Measurements from ENCODE around the gene ST3GAL4.
"Not testable (repeated sequence)": the region's sequence is repeated elsewhere in the genome, so short reads cannot be mapped to it uniquely, and the experiment has no call there.

DNA sequence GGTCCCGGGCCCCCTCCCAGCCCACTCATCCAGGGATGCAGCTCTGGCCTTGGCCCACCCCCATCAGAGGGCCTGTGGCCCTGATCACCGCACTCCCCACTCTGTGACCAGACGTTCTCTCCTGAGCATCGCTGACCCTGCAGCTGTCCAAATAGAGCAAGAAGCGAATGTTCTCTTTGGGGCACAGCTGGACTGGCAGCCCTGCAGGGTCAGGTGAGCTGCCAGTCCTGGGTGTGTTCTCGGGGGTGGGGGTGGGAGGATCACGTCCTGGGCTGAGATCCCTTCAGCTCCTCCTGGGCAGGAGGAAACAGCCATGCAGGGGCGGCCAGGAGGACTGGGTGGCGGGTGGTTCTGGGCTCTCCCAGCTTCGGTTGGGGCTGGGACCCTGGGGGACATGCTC, 26.5 kb downstream of the ST3GAL4 start:
- TF ChIP-seq, protein P1, sequence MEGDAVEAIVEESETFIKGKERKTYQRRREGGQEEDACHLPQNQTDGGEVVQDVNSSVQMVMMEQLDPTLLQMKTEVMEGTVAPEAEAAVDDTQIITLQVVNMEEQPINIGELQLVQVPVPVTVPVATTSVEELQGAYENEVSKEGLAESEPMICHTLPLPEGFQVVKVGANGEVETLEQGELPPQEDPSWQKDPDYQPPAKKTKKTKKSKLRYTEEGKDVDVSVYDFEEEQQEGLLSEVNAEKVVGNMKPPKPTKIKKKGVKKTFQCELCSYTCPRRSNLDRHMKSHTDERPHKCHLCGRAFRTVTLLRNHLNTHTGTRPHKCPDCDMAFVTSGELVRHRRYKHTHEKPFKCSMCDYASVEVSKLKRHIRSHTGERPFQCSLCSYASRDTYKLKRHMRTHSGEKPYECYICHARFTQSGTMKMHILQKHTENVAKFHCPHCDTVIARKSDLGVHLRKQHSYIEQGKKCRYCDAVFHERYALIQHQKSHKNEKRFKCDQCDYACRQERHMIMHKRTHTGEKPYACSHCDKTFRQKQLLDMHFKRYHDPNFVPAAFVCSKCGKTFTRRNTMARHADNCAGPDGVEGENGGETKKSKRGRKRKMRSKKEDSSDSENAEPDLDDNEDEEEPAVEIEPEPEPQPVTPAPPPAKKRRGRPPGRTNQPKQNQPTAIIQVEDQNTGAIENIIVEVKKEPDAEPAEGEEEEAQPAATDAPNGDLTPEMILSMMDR (IDR thresholded peaks at IDR 0.05) = not testable (repeated sequence)
- TF ChIP-seq EP300 (IDR thresholded peaks at IDR 0.05; ENCODE audit: borderline replicate concordance in 1 of 2, low read depth in 1 of 2, low read length in 1 of 2); POLR2AphosphoS5 (IDR thresholded peaks at IDR 0.05; ENCODE audit: low read depth, low read length): not testable (repeated sequence)
- TF ChIP-seq, protein P2, sequence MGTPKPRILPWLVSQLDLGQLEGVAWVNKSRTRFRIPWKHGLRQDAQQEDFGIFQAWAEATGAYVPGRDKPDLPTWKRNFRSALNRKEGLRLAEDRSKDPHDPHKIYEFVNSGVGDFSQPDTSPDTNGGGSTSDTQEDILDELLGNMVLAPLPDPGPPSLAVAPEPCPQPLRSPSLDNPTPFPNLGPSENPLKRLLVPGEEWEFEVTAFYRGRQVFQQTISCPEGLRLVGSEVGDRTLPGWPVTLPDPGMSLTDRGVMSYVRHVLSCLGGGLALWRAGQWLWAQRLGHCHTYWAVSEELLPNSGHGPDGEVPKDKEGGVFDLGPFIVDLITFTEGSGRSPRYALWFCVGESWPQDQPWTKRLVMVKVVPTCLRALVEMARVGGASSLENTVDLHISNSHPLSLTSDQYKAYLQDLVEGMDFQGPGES (IDR thresholded peaks at IDR 0.05; ENCODE audit: low read depth, low read length) = not testable (repeated sequence)
- TF ChIP-seq, protein P3, sequence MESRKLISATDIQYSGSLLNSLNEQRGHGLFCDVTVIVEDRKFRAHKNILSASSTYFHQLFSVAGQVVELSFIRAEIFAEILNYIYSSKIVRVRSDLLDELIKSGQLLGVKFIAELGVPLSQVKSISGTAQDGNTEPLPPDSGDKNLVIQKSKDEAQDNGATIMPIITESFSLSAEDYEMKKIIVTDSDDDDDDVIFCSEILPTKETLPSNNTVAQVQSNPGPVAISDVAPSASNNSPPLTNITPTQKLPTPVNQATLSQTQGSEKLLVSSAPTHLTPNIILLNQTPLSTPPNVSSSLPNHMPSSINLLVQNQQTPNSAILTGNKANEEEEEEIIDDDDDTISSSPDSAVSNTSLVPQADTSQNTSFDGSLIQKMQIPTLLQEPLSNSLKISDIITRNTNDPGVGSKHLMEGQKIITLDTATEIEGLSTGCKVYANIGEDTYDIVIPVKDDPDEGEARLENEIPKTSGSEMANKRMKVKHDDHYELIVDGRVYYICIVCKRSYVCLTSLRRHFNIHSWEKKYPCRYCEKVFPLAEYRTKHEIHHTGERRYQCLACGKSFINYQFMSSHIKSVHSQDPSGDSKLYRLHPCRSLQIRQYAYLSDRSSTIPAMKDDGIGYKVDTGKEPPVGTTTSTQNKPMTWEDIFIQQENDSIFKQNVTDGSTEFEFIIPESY (IDR thresholded peaks at IDR 0.05; ENCODE audit: borderline replicate concordance, low read depth) = not testable (repeated sequence)
